C1 segment of cervical spinal cord (tissue), 14 donors: ENCODE data around the gene ARMH1.

ENCODE experiments used
- DNase-seq, 14 donors: peaks; one replicate each; lab custom pipeline; 2025; lab: John Stamatoyannopoulos, UW

ARMH1 gene

GRCh38 chr1:44674113-44675000, at the start of gene ARMH1, which contains the start of gene TMEM53:
Gene ARMH1 (plus strand): TSS chr1:44674714. CDS start chr1:44689698, 14,984 bp downstream.
Gene TMEM53 (minus strand): TSS chr1:44674481. CDS start chr1:44674391, 90 bp downstream.
- peak; percentile 91 to 99 (median 98) for DNase-seq

- no peak for DNase-seq
Observed at GRCh38 chr1:44625348-44625747, 49.2 kb upstream of the ARMH1 start.

GRCh38 chr1:44628962-44629756, 45.4 kb upstream of the ARMH1 start:
- no peak for DNase-seq

GRCh38 chr1:44630116-44630515, 44.4 kb upstream of the ARMH1 start:
- DNase-seq: no peak

GRCh38 chr1:44631333-44631646, 43.2 kb upstream of the ARMH1 start:
- DNase-seq: no peak

- peak; percentile 22 to 88 (median 74) for DNase-seq
Observed at GRCh38 chr1:44631647-44632539, 42.6 kb upstream of the ARMH1 start.

GRCh38 chr1:44632598-44632997, 41.9 kb upstream of the ARMH1 start:
- peak in 1 of 14 donors; percentile 71 for DNase-seq

- no peak for DNase-seq
Observed at GRCh38 chr1:44634606-44635189, 39.8 kb upstream of the ARMH1 start.

- DNase-seq: no peak
Observed at GRCh38 chr1:44635439-44635838, 39.1 kb upstream of the ARMH1 start.

GRCh38 chr1:44636083-44636687, 38.3 kb upstream of the ARMH1 start:
- peak in 1 of 14 donors; percentile 60 for DNase-seq

- no peak for DNase-seq
Observed at GRCh38 chr1:44636688-44637598, 37.6 kb upstream of the ARMH1 start.

GRCh38 chr1:44637702-44638411, 36.7 kb upstream of the ARMH1 start:
- DNase-seq: no peak

GRCh38 chr1:44640200-44640853, 34.2 kb upstream of the ARMH1 start:
- no peak for DNase-seq

GRCh38 chr1:44641126-44642102, 33.1 kb upstream of the ARMH1 start:
- no peak for DNase-seq

GRCh38 chr1:44642255-44642654, 32.3 kb upstream of the ARMH1 start:
- no peak for DNase-seq

GRCh38 chr1:44642925-44643324, 31.6 kb upstream of the ARMH1 start:
- DNase-seq: no peak

GRCh38 chr1:44643721-44644334, 30.7 kb upstream of the ARMH1 start:
- no peak for DNase-seq
